Measurements from ENCODE around the gene MCIDAS. TPM values are rescaled to one million over a fixed set of nuclear protein-coding genes. Genes with fewer than 3 reads are reported as not detected.

MCIDAS gene
- total RNA-seq, 4 donors from 2014 or later, result not detected

- no peak for DNase-seq (ENCODE audit: low spot score)
- ATAC-seq (ENCODE audit: low FRiP score), result no peak
- TF ChIP-seq CTCF (IDR thresholded peaks at IDR 0.05), result no peak
Measured at GRCh38 chr5:55188656-55189540, 38.2 kb downstream of the MCIDAS start.

GRCh38 chr5:55187370-55187769 is 39.7 kb downstream of the MCIDAS start:
- no peak for ATAC-seq (ENCODE audit: low FRiP score)
- no peak for TF ChIP-seq CTCF (IDR thresholded peaks at IDR 0.05)
- no peak for DNase-seq (ENCODE audit: low spot score)

DNA sequence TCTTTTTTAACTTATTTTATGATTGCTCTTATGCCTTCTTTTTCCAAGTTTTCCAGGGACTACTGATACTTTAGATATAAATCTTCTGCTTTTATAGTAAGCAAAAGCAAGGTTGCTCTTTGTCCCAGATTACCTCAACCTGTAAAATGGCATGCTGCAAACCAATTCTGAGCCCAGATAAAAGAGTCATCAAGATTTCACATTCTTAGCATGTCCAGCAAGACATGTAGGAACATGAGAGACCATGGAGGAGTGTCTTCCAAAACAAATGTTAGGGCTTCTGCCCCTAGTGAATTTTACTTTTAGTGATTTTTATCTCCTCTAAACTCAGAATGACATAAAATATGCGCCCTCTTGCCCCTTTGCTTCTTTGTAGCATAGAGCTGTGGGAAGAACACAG is 47.1 kb downstream of the MCIDAS start:
- no peak for TF ChIP-seq CTCF (IDR thresholded peaks at IDR 0.05)
- no peak for DNase-seq (ENCODE audit: low spot score)
- no peak for ATAC-seq (ENCODE audit: low FRiP score)

GRCh38 chr5:55177078-55177477 is 50.0 kb downstream of the MCIDAS start:
- no peak for ATAC-seq (ENCODE audit: low FRiP score)

DNA sequence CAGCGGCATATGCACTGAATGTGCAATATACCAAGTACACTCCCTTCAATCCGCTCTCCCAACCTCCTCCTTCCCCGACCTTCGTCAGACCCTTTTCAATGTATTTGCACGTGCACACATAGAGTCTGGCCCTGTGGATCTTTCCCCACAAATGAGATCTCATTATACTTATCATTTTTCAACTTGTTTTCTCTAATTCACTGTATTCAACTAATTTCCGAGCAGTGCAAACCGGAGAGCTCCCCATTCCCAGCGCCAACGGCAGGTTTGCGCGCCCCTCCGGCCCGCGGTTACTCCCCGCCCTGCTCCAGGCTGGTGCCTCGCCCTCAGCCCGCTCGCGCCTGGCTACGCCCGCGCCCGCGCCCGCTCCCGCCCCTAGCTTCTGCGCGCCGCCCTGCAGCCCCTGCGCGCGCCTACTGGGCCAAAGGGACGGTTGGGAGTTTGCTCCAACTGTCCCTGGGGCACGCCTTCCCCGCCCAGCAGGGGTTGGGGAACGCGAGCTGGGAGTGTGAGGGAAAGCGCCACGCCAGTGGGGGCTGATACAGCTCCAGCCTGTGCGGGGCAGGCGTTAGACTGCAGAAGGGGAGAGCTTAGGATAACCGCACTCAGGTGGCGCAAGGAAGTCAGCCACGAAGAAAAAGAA is 50.8 kb downstream of the MCIDAS start:
- no peak for TF ChIP-seq CTCF (IDR thresholded peaks at IDR 0.05)
- DNase-seq (ENCODE audit: low spot score) (no peak), ATAC-seq (ENCODE audit: low FRiP score) (no peak)

More at GRCh38 chr5:55177078-55177477, 50.0 kb downstream of the MCIDAS start:
- TF ChIP-seq CTCF (IDR thresholded peaks at IDR 0.05), result no peak
- no peak for DNase-seq (ENCODE audit: low spot score)

- DNase-seq (ENCODE audit: low spot score) (no peak), ATAC-seq (ENCODE audit: low FRiP score) (no peak)
- TF ChIP-seq CTCF (IDR thresholded peaks at IDR 0.05), result no peak
Measured at GRCh38 chr5:55175781-55176175, 51.3 kb downstream of the MCIDAS start.

Data from omental fat pad (tissue), 4 donors.